ENCODE data around the gene NAXE.
A peak's percentile ranks its signal among the peaks of the same experiment; 100 is the strongest.
"Not testable (repeated sequence)": the region's sequence is repeated elsewhere in the genome, so short reads cannot be mapped to it uniquely, and the experiment has no call there.

Gene NAXE

DNA sequence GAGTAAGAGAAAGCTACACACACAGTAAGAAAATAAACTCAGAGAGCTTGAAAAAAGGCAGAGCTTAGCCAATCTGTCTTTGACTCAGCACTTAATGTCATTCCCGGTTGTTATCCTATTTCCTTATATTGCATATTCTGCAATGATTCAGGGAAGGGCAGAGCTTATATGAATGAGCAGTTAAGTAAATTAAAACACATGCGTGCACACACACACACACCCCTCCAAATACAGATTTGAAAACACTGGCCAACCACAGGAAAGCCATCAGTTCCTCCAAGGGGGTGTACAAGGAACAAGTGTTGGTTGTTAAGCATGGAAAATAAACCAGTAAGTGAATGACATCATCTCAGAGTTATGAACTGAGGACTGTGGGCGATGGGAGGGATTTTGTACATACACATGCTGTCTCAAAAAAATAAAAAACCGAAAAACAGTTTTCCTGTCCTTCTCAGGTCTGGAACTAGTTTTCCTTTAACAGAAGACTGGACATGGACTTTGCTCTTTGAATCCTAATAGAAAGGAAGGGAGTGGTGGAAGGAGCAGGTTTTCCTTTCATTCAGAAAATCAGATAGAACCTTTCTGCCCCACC, 20.2 kb upstream of the NAXE start:
- DNase-seq, result no peak

DNA sequence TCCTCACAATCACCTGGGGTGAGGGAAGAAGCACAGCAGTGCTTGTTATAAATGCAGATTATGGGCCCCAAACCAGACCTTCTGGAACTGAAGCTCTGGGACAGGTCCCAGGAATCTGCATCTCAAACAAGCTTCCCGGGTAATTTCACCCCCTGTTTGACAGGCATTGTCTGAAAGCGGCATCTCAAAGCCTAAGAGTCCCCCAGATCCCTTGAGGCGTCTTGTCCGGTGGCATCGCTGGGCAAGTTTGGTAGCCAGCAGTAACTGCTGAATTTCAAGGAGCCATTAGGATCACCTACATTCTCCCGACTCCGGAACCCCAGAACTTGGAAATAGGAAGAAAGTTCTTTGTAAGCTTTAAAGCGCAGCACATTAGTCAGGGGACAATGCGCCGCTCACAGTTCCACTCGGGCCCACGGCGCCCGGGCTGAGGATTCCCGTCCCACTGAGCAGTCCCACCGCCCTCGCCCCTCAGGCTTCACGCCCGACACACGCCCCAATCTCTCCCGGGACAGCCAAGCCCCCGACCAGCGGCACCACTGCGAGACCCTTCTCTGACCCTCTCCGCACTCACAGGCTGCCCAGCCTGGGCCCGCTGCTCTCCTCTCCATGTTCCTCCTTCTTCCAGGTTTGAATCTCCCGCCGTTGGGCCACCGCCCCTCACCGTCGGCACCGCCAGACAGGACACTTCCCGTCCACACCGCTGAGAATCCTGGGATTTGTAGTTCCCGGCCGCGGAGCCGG, 19.5 kb upstream of the NAXE start, which contains the start of gene IQGAP3:
Gene IQGAP3, minus strand, starts transcription at position 647 of the 744 bp plus-strand sequence. Its CDS starts 36 bp downstream, at position 611.
- peak; percentile 88 for DNase-seq

DNA sequence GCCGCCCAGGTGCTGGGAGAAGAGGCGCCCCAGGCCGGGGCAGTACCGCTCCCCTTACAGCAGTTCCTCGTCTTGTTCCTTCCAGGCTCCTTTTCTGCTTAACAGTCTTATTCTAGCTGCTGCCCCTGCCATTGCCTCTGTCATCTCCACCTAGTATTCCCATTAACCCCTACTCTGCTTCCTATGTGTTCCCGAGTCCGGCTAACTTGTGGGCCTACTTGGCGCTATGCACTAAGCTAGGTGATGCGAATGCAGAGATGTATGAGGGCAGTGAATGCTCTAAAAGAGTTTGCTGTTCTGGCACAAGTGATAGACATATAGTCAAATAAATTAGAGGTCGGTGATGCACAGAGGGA, 18.9 kb upstream of the NAXE start:
- DNase-seq, result no peak

DNA sequence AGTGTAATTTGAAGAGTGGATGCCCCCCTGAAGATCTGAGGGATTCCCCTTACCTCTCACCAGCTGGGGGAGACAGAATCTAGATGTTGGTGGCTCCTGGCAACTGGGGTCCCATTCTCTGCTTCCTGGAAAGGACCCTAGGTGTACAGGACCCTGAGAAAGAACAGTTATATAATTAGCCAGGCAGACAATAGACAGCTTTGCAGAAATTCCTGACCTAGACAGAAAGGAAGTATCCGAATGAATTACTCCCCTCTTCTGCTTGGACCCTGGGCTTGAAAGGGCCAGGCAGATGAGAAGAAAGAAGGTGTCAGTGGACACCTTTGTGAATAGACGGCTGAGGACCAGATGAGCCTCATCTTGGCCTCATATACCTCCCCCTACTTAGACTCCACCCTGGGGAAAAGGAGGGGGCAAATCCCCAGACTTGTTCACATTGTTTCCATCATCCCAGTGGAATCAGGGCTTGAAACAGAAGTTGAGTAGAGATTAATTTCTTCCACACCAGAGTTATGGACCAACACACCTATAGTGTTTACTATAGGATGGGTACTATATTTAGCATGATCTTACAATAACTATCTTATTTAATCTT, 17.4 kb upstream of the NAXE start:
- DNase-seq, result no peak

DNA sequence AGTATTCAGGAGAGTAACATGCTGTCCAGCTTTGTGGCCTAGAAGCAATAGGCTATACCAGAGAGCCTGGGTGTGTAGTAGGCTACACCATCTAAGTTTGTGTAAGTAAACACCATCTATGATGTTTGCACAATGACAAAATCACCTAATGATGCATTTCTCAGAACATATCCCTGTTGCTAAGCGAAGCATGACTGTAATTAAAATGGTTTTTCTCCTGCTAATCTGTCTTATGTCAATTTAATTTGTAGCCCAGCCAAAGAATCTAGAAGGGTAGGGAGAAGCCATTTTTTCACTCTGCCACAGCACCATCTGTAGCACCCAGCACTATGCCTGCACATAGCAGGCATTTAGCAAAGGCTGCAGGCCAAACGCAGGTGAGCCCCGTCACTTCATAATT, 14.0 kb upstream of the NAXE start:
- DNase-seq, result no peak

GRCh38 chr1:156578055-156578454, 13.5 kb upstream of the NAXE start:
- DNase-seq, result no peak

- DNase-seq, result no peak
Observed at GRCh38 chr1:156579472-156579871, 12.1 kb upstream of the NAXE start, which contains the start of gene TTC24. Gene TTC24 (plus strand): TSS chr1:156579723. CDS start chr1:156581365, 1,642 bp downstream.

- no peak for DNase-seq
Observed at GRCh38 chr1:156581661-156582387, 9.8 kb upstream of the NAXE start.

- DNase-seq, result no peak
Observed at GRCh38 chr1:156582388-156583017, 9.1 kb upstream of the NAXE start.

- peak; percentile 49 for DNase-seq
Observed at GRCh38 chr1:156583821-156584622, 7.6 kb upstream of the NAXE start.

GRCh38 chr1:156584813-156585212, 6.8 kb upstream of the NAXE start:
- no peak for DNase-seq

DNA sequence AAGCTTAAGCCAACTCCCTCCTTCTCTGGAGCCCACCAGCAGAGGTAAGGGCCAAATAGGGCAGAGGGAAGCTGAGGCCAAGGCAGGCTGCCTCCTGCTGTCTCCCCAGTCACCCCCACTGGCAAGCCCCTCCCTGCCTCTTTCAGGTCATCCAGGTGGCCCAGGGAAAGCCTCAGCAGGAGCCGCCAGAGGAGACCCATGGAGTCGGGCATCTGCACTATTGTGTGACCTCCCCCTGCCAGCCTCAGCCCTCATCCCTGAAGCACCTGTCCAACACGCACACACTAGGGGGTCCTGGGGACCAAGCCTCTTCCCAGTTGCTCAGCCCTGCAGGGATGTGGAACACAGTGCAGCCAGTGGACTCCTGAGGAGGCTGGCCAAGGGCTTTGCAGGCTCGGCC, 5.3 kb upstream of the NAXE start:
- no peak for DNase-seq

DNA sequence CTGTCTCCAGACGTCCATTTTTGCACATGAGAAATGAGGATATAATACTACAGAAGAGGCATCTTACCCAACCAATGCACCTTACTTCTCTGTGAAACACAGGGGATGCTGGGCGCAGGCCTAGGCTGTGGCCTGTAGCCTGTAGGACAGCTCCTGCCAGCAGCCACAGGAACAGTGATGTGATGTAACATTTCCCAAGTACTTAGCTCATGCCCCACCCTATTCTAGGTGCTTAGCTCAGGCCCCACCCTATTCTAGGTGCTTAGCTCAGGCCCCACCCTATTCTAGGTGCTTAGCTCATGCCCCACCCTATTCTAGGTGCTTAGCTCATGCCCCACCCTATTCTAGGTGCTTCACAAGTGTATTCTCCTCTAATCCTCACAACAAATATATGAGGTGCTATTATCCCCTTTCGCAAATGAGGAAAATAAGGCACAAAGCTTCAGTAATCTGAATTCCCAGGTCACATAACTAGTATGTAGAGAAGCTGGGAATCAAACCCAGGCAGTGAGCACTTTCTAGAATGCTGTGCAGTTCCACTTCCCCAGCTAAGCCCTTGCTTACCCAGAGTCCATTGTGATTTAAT, 4.6 kb upstream of the NAXE start:
- no peak for DNase-seq

DNA sequence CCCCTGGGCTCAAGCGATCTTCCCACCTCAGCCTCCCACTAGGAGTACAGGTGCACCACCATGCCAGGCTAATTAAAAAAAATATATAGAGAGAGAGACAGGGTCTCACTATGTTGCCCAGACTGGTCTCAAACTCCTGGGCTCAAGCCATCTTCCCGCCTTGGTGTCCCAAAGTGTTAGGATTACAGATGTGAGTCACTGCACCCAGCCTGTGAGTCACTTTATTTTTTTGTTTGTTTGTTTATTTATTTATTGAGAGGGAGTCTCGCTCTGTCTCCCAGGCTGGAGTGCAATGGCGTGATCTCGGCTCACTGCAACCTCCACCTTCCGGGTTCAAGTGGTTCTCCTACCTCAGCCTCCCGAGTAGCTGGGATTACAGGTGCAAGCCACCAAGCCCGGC, 3.6 kb upstream of the NAXE start:
- not testable (repeated sequence) for DNase-seq

DNA sequence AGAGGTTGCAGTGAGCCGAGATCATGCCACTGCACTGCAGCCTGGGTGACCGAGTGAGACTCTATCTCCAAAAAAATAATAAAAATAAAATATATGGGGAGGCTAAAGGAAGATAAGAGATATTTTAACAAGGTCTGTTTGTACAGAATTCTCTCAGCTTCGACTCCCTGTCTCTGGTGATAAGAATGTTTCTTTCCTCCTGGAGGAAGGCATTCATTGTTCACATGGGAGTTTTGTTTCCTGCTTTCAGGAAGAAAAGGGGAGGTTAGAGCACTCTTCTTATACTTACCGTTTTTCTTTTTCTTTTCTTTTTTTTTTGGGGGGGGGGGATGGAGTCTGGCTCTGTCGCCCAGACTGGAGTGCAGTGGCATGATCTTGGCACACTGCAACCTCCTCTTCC, 2.0 kb upstream of the NAXE start:
- no peak for DNase-seq

- no peak for DNase-seq
Observed at GRCh38 chr1:156590326-156591180, 1.0 kb upstream of the NAXE start.

- DNase-seq, result no peak
Observed at GRCh38 chr1:156591181-156591431, 470 bp upstream of the NAXE start.

GRCh38 chr1:156592158-156592909, 758 bp downstream of the NAXE start:
- no peak for DNase-seq

- DNase-seq, result no peak
Observed at GRCh38 chr1:156592910-156593660, 1.5 kb downstream of the NAXE start.

GRCh38 chr1:156593661-156593989, 2.0 kb downstream of the NAXE start:
- no peak for DNase-seq

All from right hindlimb (tissue), 1 donor.